ENCODE results near the gene GDF15.
"Not testable (repeated sequence)": the region's sequence is repeated elsewhere in the genome, so short reads cannot be mapped to it uniquely, and the experiment has no call there.

Gene GDF15

DNA sequence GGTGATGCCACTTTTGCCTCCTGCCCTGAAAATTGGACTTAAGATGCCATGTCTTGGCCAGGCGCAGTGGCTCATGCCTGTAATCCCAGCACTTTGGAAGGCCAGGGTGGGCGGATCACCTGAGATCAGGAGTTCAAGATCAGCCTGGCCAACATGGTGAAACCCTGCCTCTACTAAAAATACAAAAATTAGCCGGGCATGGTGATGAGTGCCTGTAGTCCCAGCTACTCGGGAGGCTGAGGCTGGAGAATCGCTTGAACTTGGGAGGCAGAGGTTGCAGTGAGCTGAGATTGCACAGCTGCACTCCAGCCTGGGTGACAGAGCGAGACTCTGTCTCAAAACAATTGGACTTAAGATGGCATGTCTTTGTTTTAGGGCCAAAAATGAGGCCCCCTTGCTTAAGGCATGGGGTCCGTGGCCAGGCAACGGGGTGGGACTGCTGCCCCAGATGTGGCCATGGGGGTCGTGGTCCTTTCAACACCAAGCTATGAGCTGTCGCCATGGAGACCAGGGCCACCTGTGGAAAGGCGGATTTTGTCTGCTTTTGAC, 21.6 kb upstream of the GDF15 start:
- DNase-seq = not testable (repeated sequence)

DNA sequence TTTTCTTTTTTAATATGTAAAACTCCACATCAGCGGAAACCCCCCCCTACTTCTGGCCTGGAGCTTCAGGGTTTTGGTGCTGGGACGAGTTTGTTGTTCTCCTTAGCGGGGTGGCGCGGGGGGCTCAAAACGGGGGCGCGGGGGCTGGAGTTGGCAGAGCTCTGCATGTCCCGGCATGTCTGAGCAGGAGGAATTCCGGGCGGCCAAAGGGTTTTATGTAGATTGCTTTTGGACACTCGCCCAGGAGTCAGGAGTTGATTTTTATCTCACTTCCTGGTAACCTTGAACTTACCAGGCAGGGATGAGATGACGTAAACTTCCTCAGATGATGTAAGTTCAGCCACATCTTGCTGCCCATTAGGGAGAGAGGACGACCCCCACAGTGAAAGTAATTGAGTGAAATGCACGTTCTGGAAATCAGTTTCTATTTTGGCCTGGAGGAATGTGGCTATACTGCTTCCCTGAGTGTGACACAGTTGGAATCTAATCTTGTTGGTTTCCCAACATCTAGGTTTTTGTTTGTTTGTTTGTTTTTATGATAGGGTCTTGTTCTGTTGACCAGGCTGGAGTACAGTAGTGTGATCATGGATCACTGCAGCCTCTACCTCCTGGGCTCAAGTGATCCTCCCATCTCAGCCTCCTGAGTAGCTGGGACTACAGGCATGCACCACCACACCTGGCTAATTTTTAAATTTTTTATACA, 21.0 kb upstream of the GDF15 start:
- DNase-seq = no peak

GRCh38 chr19:18366021-18366435, 19.9 kb upstream of the GDF15 start:
- no peak for DNase-seq

DNA sequence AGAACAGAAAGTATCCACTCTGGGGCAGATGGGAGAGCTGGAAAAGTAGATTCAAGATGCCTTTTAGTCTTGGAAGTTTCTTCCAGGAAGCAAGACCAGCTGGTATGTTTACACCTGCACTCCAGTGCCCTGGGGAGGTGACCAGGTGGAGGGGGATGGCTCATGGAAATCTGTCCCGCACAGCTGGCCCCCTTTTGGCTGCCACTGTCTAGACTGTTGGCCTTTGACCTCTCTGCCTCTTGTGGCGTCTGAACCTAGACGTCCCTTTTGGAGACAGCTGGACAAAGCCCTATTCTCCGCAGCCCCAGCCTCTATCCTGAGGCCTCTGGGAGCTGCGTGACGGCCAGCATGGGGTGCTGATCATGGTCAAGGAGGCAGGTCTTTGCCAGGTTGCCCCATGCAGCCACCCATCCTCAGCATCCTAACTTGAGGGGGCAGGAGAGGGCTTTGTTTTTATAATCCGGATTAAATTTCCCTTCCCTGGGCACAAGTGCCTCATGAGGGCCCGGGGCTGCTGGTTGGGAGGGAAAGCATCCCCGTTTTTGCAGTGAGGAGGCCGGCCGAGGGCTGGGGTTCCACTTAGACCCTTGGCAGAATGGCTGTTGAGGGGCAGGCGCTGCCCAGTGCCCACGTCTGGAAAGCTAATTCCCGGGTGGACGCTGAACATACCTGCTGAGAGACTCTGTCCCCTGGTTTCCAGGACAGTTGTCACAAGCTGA, 17.3 kb upstream of the GDF15 start:
- no peak for DNase-seq

- DNase-seq = no peak
These were observed 12.5 kb upstream of the GDF15 start for GRCh38 chr19:18373407-18373891.

DNA sequence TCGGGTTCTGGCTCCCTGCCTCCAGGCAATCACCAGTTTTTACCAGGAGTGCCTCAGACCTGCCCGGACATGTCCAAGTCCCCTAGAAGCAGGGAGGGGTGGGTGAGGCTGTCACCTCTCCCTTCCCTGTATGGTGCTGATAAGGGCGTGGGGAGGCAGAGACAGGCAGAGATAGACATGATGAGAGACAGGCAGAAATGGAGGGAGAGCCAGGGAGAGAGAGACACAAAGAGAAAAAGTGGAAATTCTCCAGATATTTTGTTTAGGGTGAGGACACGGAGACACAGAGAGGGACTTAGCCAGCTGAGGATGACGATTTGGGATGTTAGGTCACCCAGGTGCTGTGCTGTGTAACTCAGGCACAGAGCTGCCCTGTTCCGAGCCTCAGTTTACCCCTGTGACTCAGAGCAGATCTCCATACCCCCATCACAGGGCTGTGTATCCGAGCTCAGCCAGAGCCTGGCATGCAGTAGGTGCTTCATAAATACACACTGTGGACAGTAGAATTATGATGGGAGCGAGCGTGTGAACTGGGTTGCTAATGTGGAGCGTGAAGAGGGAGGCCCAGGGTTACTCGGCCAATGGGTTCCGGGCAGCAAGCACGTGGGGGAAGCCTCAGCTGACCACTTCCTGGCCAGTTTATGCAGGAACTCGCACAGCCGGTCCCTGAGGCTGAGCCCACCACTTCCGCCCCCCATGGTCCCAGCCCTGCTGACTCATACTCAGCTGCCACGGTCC, 11.9 kb upstream of the GDF15 start:
- DNase-seq = no peak

- no peak for DNase-seq
These were observed 8.9 kb upstream of the GDF15 start for GRCh38 chr19:18377026-18377425.

DNA sequence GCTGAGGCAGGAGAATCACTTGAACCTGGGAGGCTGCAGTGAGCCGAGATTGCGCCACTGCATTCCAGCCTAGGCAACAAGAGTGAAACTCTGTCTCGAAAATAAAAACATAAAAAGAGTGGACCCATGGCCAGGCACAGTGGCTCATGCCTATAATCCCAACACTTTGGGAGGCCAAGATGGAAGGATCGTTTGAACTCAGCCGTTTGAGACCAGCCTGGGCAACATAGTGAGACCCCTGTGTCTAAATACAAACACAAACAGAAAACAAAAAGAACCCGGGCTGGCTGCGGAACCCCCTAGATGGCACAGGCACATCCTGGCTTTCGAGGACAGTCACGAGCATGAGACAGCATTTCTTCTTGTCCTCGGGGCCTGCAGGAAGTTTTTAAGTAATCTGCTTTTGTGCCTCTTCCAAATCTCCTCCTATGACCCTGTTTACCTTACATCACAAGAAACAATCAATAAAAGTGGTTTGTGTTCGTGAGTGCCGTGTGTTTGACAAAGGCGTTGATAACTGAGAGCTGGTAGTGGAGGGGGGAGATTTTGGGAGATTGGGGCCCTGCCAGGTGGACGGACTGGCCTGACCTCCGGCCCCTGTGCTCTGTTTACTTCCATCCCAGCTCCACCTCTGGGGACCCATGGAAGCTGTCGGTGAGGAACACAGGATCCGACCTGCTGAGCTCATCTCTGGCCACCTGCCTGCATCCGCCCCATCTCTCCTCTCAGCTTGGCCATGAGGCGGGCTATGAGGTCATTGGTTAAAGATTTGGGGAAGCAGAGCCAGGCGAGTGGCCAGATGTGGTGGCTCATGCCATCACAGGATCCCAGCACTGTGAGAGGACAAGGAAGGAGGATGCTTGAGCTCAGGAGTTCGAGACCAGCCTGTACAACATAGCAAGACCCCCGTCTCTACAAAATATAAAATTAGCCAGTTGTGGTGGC, 5.9 kb upstream of the GDF15 start:
- peak; percentile 16 for DNase-seq

DNA sequence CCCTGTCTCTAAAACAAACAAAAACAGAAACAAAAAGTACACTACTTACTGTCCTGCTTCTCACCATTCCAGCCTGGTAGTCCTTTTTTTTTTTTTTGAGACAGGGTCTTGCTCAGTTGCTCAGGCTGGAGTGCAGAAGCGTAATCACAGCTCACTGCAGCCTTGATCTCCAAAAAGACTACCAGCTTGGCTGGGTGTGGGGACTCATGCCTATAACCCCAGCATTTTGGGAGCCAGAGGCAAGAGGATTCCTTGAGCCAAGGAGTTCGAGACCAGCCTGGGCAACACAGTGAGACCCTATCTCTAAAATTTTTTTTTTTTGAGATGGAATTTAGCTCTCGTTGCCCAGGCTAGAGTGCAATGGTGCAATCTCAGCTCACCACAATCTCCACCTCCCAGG, 5.1 kb upstream of the GDF15 start:
- DNase-seq = no peak

GRCh38 chr19:18383622-18384021, 2.3 kb upstream of the GDF15 start:
- DNase-seq = not testable (repeated sequence)

GRCh38 chr19:18384775-18385174, 1.2 kb upstream of the GDF15 start:
- no peak for DNase-seq

GRCh38 chr19:18385359-18385674, 641 bp upstream of the GDF15 start:
- DNase-seq = no peak

- DNase-seq = peak; percentile 20
These were observed 749 bp downstream of the GDF15 start for GRCh38 chr19:18386543-18387271.

DNA sequence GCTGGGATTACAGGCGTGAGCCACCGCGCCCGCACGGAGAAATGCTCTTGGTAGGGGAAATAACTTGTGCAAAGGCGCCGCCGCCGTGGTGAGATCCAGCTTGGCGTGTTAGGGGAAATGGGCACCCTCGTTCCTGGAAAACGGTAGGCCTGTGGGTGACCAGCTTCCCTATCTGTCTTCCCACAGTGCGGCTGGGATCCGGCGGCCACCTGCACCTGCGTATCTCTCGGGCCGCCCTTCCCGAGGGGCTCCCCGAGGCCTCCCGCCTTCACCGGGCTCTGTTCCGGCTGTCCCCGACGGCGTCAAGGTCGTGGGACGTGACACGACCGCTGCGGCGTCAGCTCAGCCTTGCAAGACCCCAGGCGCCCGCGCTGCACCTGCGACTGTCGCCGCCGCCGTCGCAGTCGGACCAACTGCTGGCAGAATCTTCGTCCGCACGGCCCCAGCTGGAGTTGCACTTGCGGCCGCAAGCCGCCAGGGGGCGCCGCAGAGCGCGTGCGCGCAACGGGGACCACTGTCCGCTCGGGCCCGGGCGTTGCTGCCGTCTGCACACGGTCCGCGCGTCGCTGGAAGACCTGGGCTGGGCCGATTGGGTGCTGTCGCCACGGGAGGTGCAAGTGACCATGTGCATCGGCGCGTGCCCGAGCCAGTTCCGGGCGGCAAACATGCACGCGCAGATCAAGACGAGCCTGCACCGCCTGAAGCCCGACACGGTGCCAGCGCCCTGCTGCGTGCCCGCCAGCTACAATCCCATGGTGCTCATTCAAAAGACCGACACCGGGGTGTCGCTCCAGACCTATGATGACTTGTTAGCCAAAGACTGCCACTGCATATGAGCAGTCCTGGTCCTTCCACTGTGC, 2.4 kb downstream of the GDF15 start:
- peak; percentile 76 for DNase-seq

DNA sequence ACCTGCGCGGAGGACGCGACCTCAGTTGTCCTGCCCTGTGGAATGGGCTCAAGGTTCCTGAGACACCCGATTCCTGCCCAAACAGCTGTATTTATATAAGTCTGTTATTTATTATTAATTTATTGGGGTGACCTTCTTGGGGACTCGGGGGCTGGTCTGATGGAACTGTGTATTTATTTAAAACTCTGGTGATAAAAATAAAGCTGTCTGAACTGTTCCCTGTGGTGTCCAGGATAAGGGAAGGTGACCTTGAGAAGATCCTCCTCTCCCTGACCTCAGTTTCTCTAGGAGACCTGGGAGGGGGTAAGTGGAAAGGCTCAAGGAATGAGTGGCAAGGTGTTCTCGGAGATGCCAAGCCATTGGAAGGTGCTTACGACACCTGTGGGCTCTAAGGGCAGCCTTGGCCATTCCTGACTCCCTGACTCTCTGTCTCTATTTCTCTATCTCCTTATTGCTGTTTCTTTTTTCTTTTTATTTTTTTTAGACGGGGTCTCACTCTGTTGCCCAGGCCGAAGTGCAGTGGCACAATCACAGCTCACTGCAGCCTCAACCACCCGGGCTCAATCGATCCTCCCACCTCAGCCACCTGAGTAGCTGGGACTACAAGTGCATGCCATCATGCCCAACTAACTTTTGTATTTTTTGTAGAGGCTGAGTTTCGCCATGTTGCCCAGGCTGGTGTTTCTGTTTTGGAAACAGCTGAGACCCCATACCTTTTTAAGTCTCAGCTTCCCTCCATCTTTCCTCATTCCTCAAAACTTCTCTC, 3.2 kb downstream of the GDF15 start:
- DNase-seq = no peak

GRCh38 chr19:18389726-18390064, 3.7 kb downstream of the GDF15 start:
- no peak for DNase-seq

DNA sequence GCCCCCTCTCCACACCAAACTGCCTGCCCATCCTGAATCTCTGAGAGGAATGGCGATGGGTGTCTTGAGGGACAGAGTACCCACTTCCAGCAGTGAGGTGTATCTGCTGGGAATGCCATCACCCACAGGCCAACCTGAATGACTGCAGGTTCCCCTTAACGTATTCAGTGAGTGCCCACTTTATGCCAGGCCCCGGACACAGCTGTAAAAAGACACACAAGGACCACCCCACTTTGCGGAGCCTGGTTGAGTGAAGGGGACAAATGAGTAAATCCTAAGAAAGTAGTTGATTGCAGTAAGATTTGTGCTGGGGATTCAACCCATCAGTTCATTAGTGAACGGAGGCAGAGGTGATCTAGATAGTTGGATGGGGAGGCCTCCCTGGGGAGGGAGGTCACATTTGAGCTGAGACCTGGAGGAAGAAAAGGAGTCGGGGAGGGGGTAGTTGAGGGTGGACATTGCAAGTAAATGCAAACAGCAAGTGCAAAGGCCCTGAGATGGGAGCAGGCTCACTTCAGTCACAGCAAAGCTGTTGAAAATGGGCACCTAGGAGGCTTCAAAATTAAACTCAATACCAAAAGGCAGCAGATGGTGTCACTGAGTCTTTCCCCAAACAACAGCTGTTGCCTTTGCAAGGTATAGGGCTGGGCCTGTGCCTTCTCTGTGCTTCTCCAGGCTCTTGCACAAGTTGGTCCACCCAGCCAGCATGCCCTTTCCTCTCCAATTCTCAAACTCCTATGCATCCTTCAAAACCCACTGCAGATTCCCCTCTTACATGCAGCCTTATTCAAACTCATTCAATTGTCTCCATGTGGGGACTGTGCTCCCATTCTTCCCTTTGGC, 4.3 kb downstream of the GDF15 start:
- DNase-seq = no peak

DNA sequence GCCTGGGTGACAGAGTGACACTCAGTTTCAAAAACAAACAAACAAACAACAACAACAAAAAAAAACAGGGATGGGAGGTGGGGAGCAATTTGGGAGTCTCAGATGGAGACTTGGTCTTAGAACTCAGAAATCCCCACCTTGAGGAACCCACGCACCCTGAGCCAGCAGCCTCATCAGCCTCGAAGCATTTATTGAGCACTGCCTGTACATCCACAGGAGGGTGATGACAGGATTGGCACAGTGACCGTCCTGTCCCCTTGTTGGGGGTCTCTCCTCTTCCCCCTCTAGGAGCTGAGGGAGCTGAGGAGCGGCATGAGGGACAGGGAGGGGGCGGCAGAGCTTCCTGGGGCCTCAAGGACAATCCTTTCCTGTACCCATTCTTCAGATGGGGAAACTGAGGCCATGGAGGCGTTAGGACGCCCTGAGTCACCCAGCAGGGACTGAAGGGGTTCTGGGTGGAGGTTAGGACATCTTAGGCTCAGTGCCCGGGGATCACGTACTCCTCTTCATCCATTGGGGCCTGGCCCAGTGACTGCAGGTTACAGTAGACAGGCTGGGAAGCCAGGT, 5.6 kb downstream of the GDF15 start:
- no peak for DNase-seq

GRCh38 chr19:18392417-18392816, 6.5 kb downstream of the GDF15 start:
- no peak for DNase-seq

All from NCI-H2107 (cell line).